Liver (tissue), 9 donors: Measurements from ENCODE around the gene PHLPP1. TPM values are rescaled to one million over a fixed set of nuclear protein-coding genes. Genes with fewer than 3 reads are reported as not detected.

Source experiments
- DNase-seq: peaks from one replicate; pipeline ENCODE4 v3.0.0-alpha.2; 2017; ENCODE audit warnings: low spot score
- H3K27ac ChIP-seq, 2 donors: one replicate each; pipeline ENCODE4 v1.7.0; 2013; ENCODE audit warnings: inconsistent platforms in 2 of 2, low read length in 2 of 2, control low read depth in 1 of 2, low read depth in 1 of 2, mild to moderate bottlenecking in 1 of 2
- H3K27me3 ChIP-seq, 4 donors: one replicate each; pipeline versions ENCODE4 v1.6.1 to v1.7.0; 2013; ENCODE audit warnings: low read length in 3 of 4, inconsistent platforms in 1 of 4, mild to moderate bottlenecking in 1 of 4, moderate library complexity in 1 of 4; ENCODE audit not compliant: control insufficient read depth in 4 of 4, insufficient read depth in 4 of 4
- H3K36me3 ChIP-seq, 4 donors: one replicate each; pipeline versions ENCODE4 v1.6.1 to v1.7.0; 2013; ENCODE audit warnings: low read length in 3 of 4, mild to moderate bottlenecking in 3 of 4, low read depth in 1 of 4, moderate library complexity in 1 of 4; ENCODE audit not compliant: control insufficient read depth in 4 of 4, insufficient read depth in 3 of 4
- H3K4me1 ChIP-seq, 4 donors: one replicate each; pipeline versions ENCODE4 v1.6.1 to v1.7.0; 2013; ENCODE audit warnings: low read length in 3 of 4, mild to moderate bottlenecking in 3 of 4, moderate library complexity in 1 of 4; ENCODE audit not compliant: control insufficient read depth in 4 of 4, insufficient read depth in 4 of 4
- H3K4me3 ChIP-seq, 3 donors: one replicate each; pipeline versions ENCODE4 v1.6.1 to v1.7.0; 2013; ENCODE audit warnings: low read length in 3 of 3, control low read depth in 1 of 3, low read depth in 1 of 3, mild to moderate bottlenecking in 1 of 3
- H3K9ac ChIP-seq, 2 donors: one replicate each; pipeline ENCODE4 v1.7.0; 2013; ENCODE audit warnings: low read length in 2 of 2, mild to moderate bottlenecking in 2 of 2, moderate library complexity in 2 of 2, control low read depth in 1 of 2, low read depth in 1 of 2
- H3K9me3 ChIP-seq, 4 donors: one replicate each; pipeline versions ENCODE4 v1.6.1 to v1.7.0; 2013; ENCODE audit warnings: low read length in 3 of 4; ENCODE audit not compliant: control insufficient read depth in 4 of 4
- EGR1 ChIP-seq, 2 donors: IDR thresholded peaks; 2 replicates each; pipeline ENCODE4 v1.6.1; 2016 to 2018; ENCODE audit warnings: antibody characterized with exemption in 2 of 2, low read depth in 2 of 2
- FOXA1 ChIP-seq: IDR thresholded peaks from 2 replicates; pipeline ENCODE4 v1.6.1; 2016; ENCODE audit warnings: antibody characterized with exemption
- FOXA2 ChIP-seq: IDR thresholded peaks from 2 replicates; pipeline ENCODE4 v1.6.1; 2016; ENCODE audit warnings: antibody characterized with exemption
- GABPA ChIP-seq, 2 donors: IDR thresholded peaks in 1 of 2; conservative IDR thresholded peaks in 1 of 2; 2 replicates each; pipeline ENCODE4 v1.6.1; 2016; ENCODE audit warnings: antibody characterized with exemption in 2 of 2, mild to moderate bottlenecking in 1 of 2, moderate library complexity in 1 of 2
- HNF4A ChIP-seq, 2 donors: conservative IDR thresholded peaks; 2 replicates each; pipeline ENCODE4 v1.6.1; 2016; ENCODE audit warnings: antibody characterized with exemption in 2 of 2, mild to moderate bottlenecking in 2 of 2
- HNF4G ChIP-seq: IDR thresholded peaks from 2 replicates; pipeline ENCODE4 v1.6.1; 2016; ENCODE audit warnings: antibody characterized with exemption
- JUND ChIP-seq, 2 donors: IDR thresholded peaks; 2 replicates each; pipeline ENCODE4 v1.6.1; 2016; ENCODE audit warnings: antibody characterized with exemption in 2 of 2
- MAX ChIP-seq: IDR thresholded peaks from 2 replicates; pipeline ENCODE4 v1.6.1; 2016; ENCODE audit warnings: antibody characterized with exemption
- RAD21 ChIP-seq, 2 donors: IDR thresholded peaks; 2 replicates each; pipeline ENCODE4 v1.6.1; 2016; ENCODE audit warnings: antibody characterized with exemption in 2 of 2, mild to moderate bottlenecking in 2 of 2
- RXRA ChIP-seq, 2 donors: IDR thresholded peaks; 2 replicates each; pipeline ENCODE4 v1.6.1; 2017 to 2018; ENCODE audit warnings: antibody characterized with exemption in 2 of 2, mild to moderate bottlenecking in 1 of 2
- SP1 ChIP-seq: IDR thresholded peaks from 2 replicates; pipeline ENCODE4 v1.6.1; 2018; ENCODE audit warnings: antibody characterized with exemption, mild to moderate bottlenecking
- TAF1 ChIP-seq: conservative IDR thresholded peaks from 2 replicates; pipeline ENCODE4 v1.6.1; 2016; ENCODE audit warnings: antibody characterized with exemption, mild to moderate bottlenecking
- YY1 ChIP-seq: IDR thresholded peaks from 2 replicates; pipeline ENCODE4 v1.6.1; 2016; ENCODE audit warnings: antibody characterized with exemption, mild to moderate bottlenecking
- WGBS: extraction: QIAGEN DNeasy Blood & Tissue Kit; methylation state at CpG from one replicate; pipeline ENCODE4 v1.1.7; 2013; 5-methylcytosine and 5-hydroxymethylcytosine counted together
- polyA plus RNA-seq, 2 donors: library from polyadenylated mRNA; stranded (reverse) in 1 of 2; unstranded in 1 of 2; fragments of 200-250 nt in 1 of 2; fragments of >200 nt in 1 of 2; fragmentation: Nextera tagmentation in 1 of 2; extraction: Ambion mirVana in 1 of 2; gene quantifications; one replicate each; pipeline versions ENCODE4 v1.2.1 to v1.2.3, GENCODE V29; 2013 to 2015
- total RNA-seq, 2 donors: library from RNA; depleted of rRNA; stranded (reverse); fragments of >200 nt; gene quantifications; one replicate each; pipeline ENCODE4 v1.2.3, GENCODE V29; 2014
- TF ChIP-seq, protein P1 (sequence below): IDR thresholded peaks from 2 replicates; pipeline ENCODE4 v1.6.1; 2016; ENCODE audit warnings: antibody characterized with exemption
- TF ChIP-seq, protein P2 (sequence below): IDR thresholded peaks from 2 replicates; pipeline ENCODE4 v1.6.1; 2016; ENCODE audit warnings: antibody characterized with exemption, mild to moderate bottlenecking
- TF ChIP-seq, protein P3 (sequence below): fragments of 150-350 bp; IDR thresholded peaks from 2 replicates; pipeline ENCODE4 v1.5.1; 2017; ENCODE audit warnings: improper control_type of control experiment, low read depth, low read length; ENCODE audit not compliant: missing input control
- TF ChIP-seq, protein P4 (sequence below): IDR thresholded peaks from 2 replicates; pipeline ENCODE4 v1.6.1; 2016; ENCODE audit warnings: antibody characterized with exemption
- donor health status: healthy.
- donor health status: healthy.
- donor health status: healthy.
- donor health status: healthy.
- donor health status: healthy.

Gene PHLPP1
- total and polyA plus RNA-seq, 4 donors: 4.2 to 14.5 (median 8.6) TPM

- Histone ChIP-seq H3K9me3 (no peaks in the 10 kb centered on the region), H3K27me3 (no peaks in the 10 kb centered on the region), H3K4me1 (peaks cover 0 to 6% (median 0%) of the 10 kb centered on the region in 4 donors), H3K4me3 (no peak overlapping the region), H3K36me3 (no peaks in the 10 kb centered on the region), H3K9ac (no peak overlapping the region), H3K27ac (no peak overlapping the region)
- TF ChIP-seq FOXA2 (no peak), TAF1 (no peak), HNF4G (no peak), RXRA (IDR thresholded peaks at IDR 0.05) (no peak), GABPA (IDR thresholded peaks at IDR 0.05 in 1 of 2, conservative IDR thresholded peaks at IDR 0.05 in 1 of 2) (no peak), FOXA1 (no peak), EGR1 (IDR thresholded peaks at IDR 0.05; ENCODE audit: low read depth in 2 of 2) (no peak), HNF4A (conservative IDR thresholded peaks at IDR 0.05) (no peak), MAX (no peak)
- TF ChIP-seq, protein P1, sequence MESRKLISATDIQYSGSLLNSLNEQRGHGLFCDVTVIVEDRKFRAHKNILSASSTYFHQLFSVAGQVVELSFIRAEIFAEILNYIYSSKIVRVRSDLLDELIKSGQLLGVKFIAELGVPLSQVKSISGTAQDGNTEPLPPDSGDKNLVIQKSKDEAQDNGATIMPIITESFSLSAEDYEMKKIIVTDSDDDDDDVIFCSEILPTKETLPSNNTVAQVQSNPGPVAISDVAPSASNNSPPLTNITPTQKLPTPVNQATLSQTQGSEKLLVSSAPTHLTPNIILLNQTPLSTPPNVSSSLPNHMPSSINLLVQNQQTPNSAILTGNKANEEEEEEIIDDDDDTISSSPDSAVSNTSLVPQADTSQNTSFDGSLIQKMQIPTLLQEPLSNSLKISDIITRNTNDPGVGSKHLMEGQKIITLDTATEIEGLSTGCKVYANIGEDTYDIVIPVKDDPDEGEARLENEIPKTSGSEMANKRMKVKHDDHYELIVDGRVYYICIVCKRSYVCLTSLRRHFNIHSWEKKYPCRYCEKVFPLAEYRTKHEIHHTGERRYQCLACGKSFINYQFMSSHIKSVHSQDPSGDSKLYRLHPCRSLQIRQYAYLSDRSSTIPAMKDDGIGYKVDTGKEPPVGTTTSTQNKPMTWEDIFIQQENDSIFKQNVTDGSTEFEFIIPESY: no peak
- TF ChIP-seq, protein P2, sequence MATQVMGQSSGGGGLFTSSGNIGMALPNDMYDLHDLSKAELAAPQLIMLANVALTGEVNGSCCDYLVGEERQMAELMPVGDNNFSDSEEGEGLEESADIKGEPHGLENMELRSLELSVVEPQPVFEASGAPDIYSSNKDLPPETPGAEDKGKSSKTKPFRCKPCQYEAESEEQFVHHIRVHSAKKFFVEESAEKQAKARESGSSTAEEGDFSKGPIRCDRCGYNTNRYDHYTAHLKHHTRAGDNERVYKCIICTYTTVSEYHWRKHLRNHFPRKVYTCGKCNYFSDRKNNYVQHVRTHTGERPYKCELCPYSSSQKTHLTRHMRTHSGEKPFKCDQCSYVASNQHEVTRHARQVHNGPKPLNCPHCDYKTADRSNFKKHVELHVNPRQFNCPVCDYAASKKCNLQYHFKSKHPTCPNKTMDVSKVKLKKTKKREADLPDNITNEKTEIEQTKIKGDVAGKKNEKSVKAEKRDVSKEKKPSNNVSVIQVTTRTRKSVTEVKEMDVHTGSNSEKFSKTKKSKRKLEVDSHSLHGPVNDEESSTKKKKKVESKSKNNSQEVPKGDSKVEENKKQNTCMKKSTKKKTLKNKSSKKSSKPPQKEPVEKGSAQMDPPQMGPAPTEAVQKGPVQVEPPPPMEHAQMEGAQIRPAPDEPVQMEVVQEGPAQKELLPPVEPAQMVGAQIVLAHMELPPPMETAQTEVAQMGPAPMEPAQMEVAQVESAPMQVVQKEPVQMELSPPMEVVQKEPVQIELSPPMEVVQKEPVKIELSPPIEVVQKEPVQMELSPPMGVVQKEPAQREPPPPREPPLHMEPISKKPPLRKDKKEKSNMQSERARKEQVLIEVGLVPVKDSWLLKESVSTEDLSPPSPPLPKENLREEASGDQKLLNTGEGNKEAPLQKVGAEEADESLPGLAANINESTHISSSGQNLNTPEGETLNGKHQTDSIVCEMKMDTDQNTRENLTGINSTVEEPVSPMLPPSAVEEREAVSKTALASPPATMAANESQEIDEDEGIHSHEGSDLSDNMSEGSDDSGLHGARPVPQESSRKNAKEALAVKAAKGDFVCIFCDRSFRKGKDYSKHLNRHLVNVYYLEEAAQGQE: no peak
- TF ChIP-seq, protein P3, sequence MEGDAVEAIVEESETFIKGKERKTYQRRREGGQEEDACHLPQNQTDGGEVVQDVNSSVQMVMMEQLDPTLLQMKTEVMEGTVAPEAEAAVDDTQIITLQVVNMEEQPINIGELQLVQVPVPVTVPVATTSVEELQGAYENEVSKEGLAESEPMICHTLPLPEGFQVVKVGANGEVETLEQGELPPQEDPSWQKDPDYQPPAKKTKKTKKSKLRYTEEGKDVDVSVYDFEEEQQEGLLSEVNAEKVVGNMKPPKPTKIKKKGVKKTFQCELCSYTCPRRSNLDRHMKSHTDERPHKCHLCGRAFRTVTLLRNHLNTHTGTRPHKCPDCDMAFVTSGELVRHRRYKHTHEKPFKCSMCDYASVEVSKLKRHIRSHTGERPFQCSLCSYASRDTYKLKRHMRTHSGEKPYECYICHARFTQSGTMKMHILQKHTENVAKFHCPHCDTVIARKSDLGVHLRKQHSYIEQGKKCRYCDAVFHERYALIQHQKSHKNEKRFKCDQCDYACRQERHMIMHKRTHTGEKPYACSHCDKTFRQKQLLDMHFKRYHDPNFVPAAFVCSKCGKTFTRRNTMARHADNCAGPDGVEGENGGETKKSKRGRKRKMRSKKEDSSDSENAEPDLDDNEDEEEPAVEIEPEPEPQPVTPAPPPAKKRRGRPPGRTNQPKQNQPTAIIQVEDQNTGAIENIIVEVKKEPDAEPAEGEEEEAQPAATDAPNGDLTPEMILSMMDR: no peak
- TF ChIP-seq, protein P4, sequence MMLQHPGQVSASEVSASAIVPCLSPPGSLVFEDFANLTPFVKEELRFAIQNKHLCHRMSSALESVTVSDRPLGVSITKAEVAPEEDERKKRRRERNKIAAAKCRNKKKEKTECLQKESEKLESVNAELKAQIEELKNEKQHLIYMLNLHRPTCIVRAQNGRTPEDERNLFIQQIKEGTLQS: no peak
- DNase-seq: no peak
- WGBS: 87% methylated on average over 4 of the region's 4 CpGs
Observed at GRCh38 chr18:62847081-62847480, 131.7 kb downstream of the PHLPP1 start.

GRCh38 chr18:62848946-62849345, 133.6 kb downstream of the PHLPP1 start:
- Histone ChIP-seq H3K9me3 (no peaks in the 10 kb centered on the region), H3K36me3 (no peaks in the 10 kb centered on the region), H3K9ac (no peak overlapping the region), H3K4me1 (peaks cover 0 to 6% (median 0%) of the 10 kb centered on the region in 4 donors), H3K27ac (no peak overlapping the region), H3K4me3 (no peak overlapping the region), H3K27me3 (no peaks in the 10 kb centered on the region)
- DNase-seq: no peak
- 96% methylated on average over 1 of the region's 1 CpG for WGBS
- TF ChIP-seq, protein P2: no peak
- TF ChIP-seq HNF4A (conservative IDR thresholded peaks at IDR 0.05) (no peak), RXRA (IDR thresholded peaks at IDR 0.05) (no peak), YY1 (no peak), SP1 (no peak), TAF1 (no peak), RAD21 (IDR thresholded peaks at IDR 0.05) (no peak), GABPA (IDR thresholded peaks at IDR 0.05 in 1 of 2, conservative IDR thresholded peaks at IDR 0.05 in 1 of 2) (no peak), JUND (IDR thresholded peaks at IDR 0.05) (no peak), FOXA1 (no peak), FOXA2 (no peak), EGR1 (IDR thresholded peaks at IDR 0.05; ENCODE audit: low read depth in 2 of 2) (no peak)
- TF ChIP-seq, protein P1: no peak
- TF ChIP-seq, protein P4: no peak
